CD14-positive monocyte (primary cell): ENCODE measurements around the gene SLC16A4. TPM values are rescaled to one million over a fixed set of nuclear protein-coding genes. Genes with fewer than 3 reads are reported as not detected.

Experiments used
- DNase-seq, 3 donors: peaks; one replicate each; pipeline ENCODE4 v3.0.0-alpha.2; 2011 to 2022
- H2AFZ ChIP-seq: 2 replicates; pipeline ENCODE4 v1.6.0; 2012; ENCODE audit warnings: mild to moderate bottlenecking, low read depth, low read length, inconsistent platforms; ENCODE audit not compliant: insufficient read depth, poor library complexity, severe bottlenecking
- H3K27ac ChIP-seq, 2 donors: 1 replicate in 1 of 2; 2 replicates in 1 of 2; pipeline ENCODE4 v1.5.1; 2012 to 2013; ENCODE audit warnings: low read length in 2 of 2, control low read depth in 1 of 2, inconsistent platforms in 1 of 2, low read depth in 1 of 2, mild to moderate bottlenecking in 1 of 2
- H3K27me3 ChIP-seq, 2 donors: one replicate each; pipeline versions ENCODE4 v1.6.0 to v1.6.1; 2011 to 2013; ENCODE audit warnings: low read length in 2 of 2; ENCODE audit not compliant: control insufficient read depth in 2 of 2, insufficient read depth in 2 of 2
- H3K36me3 ChIP-seq, 2 donors: replicated peaks in 1 of 2; 1 replicate in 1 of 2; 2 replicates in 1 of 2; pipeline versions ENCODE4 v1.5.1 to v1.6.1; 2012 to 2013; ENCODE audit warnings: low read length in 2 of 2, control low read depth in 1 of 2, inconsistent platforms in 1 of 2, mild to moderate bottlenecking in 1 of 2; ENCODE audit not compliant: insufficient read depth in 2 of 2, control insufficient read depth in 1 of 2
- H3K4me1 ChIP-seq, 2 donors: 1 replicate in 1 of 2; 2 replicates in 1 of 2; pipeline versions ENCODE4 v1.5.1 to v1.6.1; 2012 to 2013; ENCODE audit warnings: low read length in 2 of 2, control low read depth in 1 of 2, inconsistent platforms in 1 of 2, mild to moderate bottlenecking in 1 of 2, moderate library complexity in 1 of 2; ENCODE audit not compliant: insufficient read depth in 2 of 2, control insufficient read depth in 1 of 2
- H3K4me2 ChIP-seq: replicated peaks from 2 replicates; pipeline ENCODE3; 2012; ENCODE audit warnings: low read length, moderate library complexity, mild to moderate bottlenecking; ENCODE audit not compliant: poor library complexity, severe bottlenecking; ENCODE audit errors: extremely low read depth
- H3K4me3 ChIP-seq, 3 experiments: fragments of 200-600 bp in 1 of 3; sonication (generic) in 1 of 3; replicated peaks in 1 of 3; 1 replicate in 2 of 3; 2 replicates in 1 of 3; pipeline ENCODE4 v1.5.1; 2011 to 2013; ENCODE audit warnings: low read length in 3 of 3, mild to moderate bottlenecking in 3 of 3, control low read depth in 2 of 3, low read depth in 2 of 3, inconsistent platforms in 1 of 3, moderate library complexity in 1 of 3
- H3K79me2 ChIP-seq: 2 replicates; pipeline ENCODE4 v1.6.0; 2012; ENCODE audit warnings: mild to moderate bottlenecking, control low read depth, inconsistent platforms, low read length, moderate library complexity; ENCODE audit not compliant: insufficient read depth
- H3K9ac ChIP-seq: 2 replicates; pipeline ENCODE4 v1.6.0; 2017; ENCODE audit warnings: low read length, mild to moderate bottlenecking; ENCODE audit not compliant: insufficient read depth, poor library complexity, severe bottlenecking
- H3K9me3 ChIP-seq, 2 donors: replicated peaks in 1 of 2; 1 replicate in 1 of 2; 2 replicates in 1 of 2; pipeline versions ENCODE4 v1.5.1 to v1.6.1; 2012 to 2013; ENCODE audit warnings: low read length in 2 of 2, control low read depth in 1 of 2; ENCODE audit not compliant: control insufficient read depth in 1 of 2, insufficient read depth in 1 of 2
- H4K20me1 ChIP-seq: 2 replicates; pipeline ENCODE4 v1.6.0; 2012; ENCODE audit warnings: mild to moderate bottlenecking, low read length, control low read depth, moderate library complexity; ENCODE audit not compliant: insufficient read depth
- H3K27ac Mint-ChIP-seq, 7 donors: one replicate each; pipeline ENCODE4 v1.8.0; 2020; ENCODE audit warnings: mild to moderate bottlenecking in 7 of 7, mixed read lengths in 7 of 7, moderate library complexity in 6 of 7, inconsistent platforms in 2 of 7
- H3K27me3 Mint-ChIP-seq, 3 donors: one replicate each; pipeline ENCODE4 v1.8.0; 2021 to 2022; ENCODE audit warnings: low read depth in 3 of 3, mild to moderate bottlenecking in 3 of 3, mixed read lengths in 3 of 3, moderate library complexity in 3 of 3, inconsistent platforms in 1 of 3
- H3K36me3 Mint-ChIP-seq, 2 donors: one replicate each; pipeline ENCODE4 v1.8.0; 2020; ENCODE audit warnings: mixed read lengths in 2 of 2, inconsistent platforms in 1 of 2, mild to moderate bottlenecking in 1 of 2
- H3K4me1 Mint-ChIP-seq: one replicate; pipeline ENCODE4 v1.8.0; 2020; ENCODE audit warnings: mild to moderate bottlenecking, mixed read lengths
- H3K4me3 Mint-ChIP-seq, 2 donors: one replicate each; pipeline ENCODE4 v1.8.0; 2020; ENCODE audit warnings: mild to moderate bottlenecking in 2 of 2, mixed read lengths in 2 of 2, moderate library complexity in 1 of 2
- H3K9me3 Mint-ChIP-seq, 7 donors: one replicate each; pipeline ENCODE4 v1.8.0; 2020 to 2022; ENCODE audit warnings: mixed read lengths in 7 of 7, mild to moderate bottlenecking in 6 of 7, moderate library complexity in 6 of 7, inconsistent platforms in 2 of 7
- WGBS: methylation state at CpG from one replicate; pipeline ENCODE4 v1.1.5; 2013; ENCODE audit warnings: missing lambda C conversion rate; ENCODE audit not compliant: insufficient coverage; 5-methylcytosine and 5-hydroxymethylcytosine counted together
- intact Hi-C, 2 donors: fragments of 100-400 bp; cut with micrococcal nuclease; formaldehyde crosslinking; loops; one replicate each; pipeline versions ENCODE4 v1.15.0 to v1.15.1; 2023
- polyA plus RNA-seq, 3 donors: library from polyadenylated mRNA; depleted of rRNA in 1 of 3; unstranded in 2 of 3; stranded (reverse) in 1 of 3; fragments of 300-500 nt in 2 of 3; fragments of >200 nt in 1 of 3; fragmentation: Illumina TruSeq in 2 of 3; gene quantifications; 1 replicate in 2 of 3; 2 replicates in 1 of 3; pipeline ENCODE4 v1.2.3, GENCODE V29; 2012 to 2021
- TF ChIP-seq, protein P1 (sequence below): fragments of 200-600 bp; IDR thresholded peaks from one replicate; pipeline ENCODE4 v1.8.0; 2022; ENCODE audit warnings: antibody characterized with exemption, mild to moderate bottlenecking

SLC16A4 gene
- polyA plus RNA-seq, 3 donors: 0.13 to 0.26 (median 0.25) TPM

DNA sequence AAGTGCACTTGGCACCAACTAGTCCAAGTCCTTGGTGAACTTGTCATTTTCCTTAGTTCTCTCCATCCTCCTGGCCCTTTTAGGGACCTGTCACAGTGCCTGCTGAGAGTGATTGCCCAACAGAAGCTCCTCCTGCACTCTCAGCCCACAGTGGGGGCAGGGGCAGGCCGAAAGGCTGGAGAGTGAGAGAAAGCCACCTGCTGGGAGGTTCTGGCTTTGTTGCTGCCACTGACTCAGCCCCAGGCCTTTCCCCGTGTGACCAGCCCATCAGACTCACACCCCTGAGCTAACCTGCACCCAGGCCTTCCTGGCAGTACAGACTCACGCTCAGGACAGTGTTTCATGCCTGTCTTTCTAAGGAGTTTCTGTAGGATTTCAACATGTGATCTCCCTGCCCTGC is 43.0 kb upstream of the SLC16A4 start:
- peak overlapping the region; percentile 50 to 78 for H3K4me3 Mint-ChIP-seq
- TF ChIP-seq, protein P1, sequence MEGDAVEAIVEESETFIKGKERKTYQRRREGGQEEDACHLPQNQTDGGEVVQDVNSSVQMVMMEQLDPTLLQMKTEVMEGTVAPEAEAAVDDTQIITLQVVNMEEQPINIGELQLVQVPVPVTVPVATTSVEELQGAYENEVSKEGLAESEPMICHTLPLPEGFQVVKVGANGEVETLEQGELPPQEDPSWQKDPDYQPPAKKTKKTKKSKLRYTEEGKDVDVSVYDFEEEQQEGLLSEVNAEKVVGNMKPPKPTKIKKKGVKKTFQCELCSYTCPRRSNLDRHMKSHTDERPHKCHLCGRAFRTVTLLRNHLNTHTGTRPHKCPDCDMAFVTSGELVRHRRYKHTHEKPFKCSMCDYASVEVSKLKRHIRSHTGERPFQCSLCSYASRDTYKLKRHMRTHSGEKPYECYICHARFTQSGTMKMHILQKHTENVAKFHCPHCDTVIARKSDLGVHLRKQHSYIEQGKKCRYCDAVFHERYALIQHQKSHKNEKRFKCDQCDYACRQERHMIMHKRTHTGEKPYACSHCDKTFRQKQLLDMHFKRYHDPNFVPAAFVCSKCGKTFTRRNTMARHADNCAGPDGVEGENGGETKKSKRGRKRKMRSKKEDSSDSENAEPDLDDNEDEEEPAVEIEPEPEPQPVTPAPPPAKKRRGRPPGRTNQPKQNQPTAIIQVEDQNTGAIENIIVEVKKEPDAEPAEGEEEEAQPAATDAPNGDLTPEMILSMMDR: peak; percentile 48
- H3K27me3 ChIP-seq: no peaks in the 10 kb centered on the region
- peak overlapping the region; percentile 60 for H3K4me2 ChIP-seq
- H2AFZ ChIP-seq: peak overlapping the region; percentile 62
- peak overlapping the region; percentile 69 to 72 for H3K27ac ChIP-seq
- H3K36me3 ChIP-seq: no peaks in the 10 kb centered on the region
- no CpG with 5 or more reads among the region's 3 CpGs for WGBS
- peak overlapping the region; percentile 81 to 92 (median 90) for H3K27ac Mint-ChIP-seq
- H3K9me3 Mint-ChIP-seq: peaks cover 0 to 2% (median 0%) of the 10 kb centered on the region in 7 donors
- H3K4me3 ChIP-seq: peak overlapping the region in 1 of 3 experiments; percentile 36
- no peaks in the 10 kb centered on the region for H3K36me3 Mint-ChIP-seq
- no peaks in the 10 kb centered on the region for H4K20me1 ChIP-seq
- H3K9ac ChIP-seq: peak overlapping the region; percentile 53
- no peaks in the 10 kb centered on the region for H3K9me3 ChIP-seq
- H3K79me2 ChIP-seq: no peaks in the 10 kb centered on the region
- intact Hi-C loops: no loop called here
- DNase-seq: peak; percentile 56 to 88 (median 64)
- H3K4me1 Mint-ChIP-seq: peaks cover 40% of the 10 kb centered on the region
- H3K4me1 ChIP-seq: peaks cover 41 to 43% of the 10 kb centered on the region in 2 donors
- H3K27me3 Mint-ChIP-seq: peaks cover 0 to 2% (median 1%) of the 10 kb centered on the region in 3 donors

GRCh38 chr1:110433213-110433612 is 42.4 kb upstream of the SLC16A4 start:
- intact Hi-C loops: no loop called here

More at GRCh38 chr1:110433213-110433612, 42.4 kb upstream of the SLC16A4 start:
- Histone ChIP-seq H3K4me2 (peak overlapping the region; percentile 60), H3K9ac (peak overlapping the region; percentile 53), H4K20me1 (no peaks in the 10 kb centered on the region), H3K27ac (peak overlapping the region; percentile 69 to 72), H2AFZ (peak overlapping the region; percentile 62), H3K9me3 (no peaks in the 10 kb centered on the region), H3K4me1 (peaks cover 41 to 43% of the 10 kb centered on the region in 2 donors), H3K36me3 (no peaks in the 10 kb centered on the region), H3K79me2 (no peaks in the 10 kb centered on the region), H3K4me3 (peak overlapping the region in 1 of 3 experiments; percentile 36), H3K27me3 (no peaks in the 10 kb centered on the region)
- TF ChIP-seq, protein P1: no peak
- WGBS: no CpG with 5 or more reads among the region's 2 CpGs
- Mint-ChIP-seq H3K9me3 (peaks cover 0 to 2% (median 0%) of the 10 kb centered on the region in 7 donors), H3K4me1 (peaks cover 40% of the 10 kb centered on the region), H3K27me3 (peaks cover 0 to 1% (median 0%) of the 10 kb centered on the region in 3 donors), H3K27ac (peak overlapping the region; percentile 81 to 92 (median 90)), H3K4me3 (peak overlapping the region in 1 of 2 donors; percentile 78), H3K36me3 (no peaks in the 10 kb centered on the region)
- peak in 2 of 3 donors; percentile 4 to 52 for DNase-seq
